OCI-LY1 (cell line): ENCODE data around the gene TMBIM4.
A peak's percentile ranks its signal among the peaks of the same experiment; 100 is the strongest.

Experiments
- H2AFZ ChIP-seq: fragments of 200-600 bp; sonication (generic), shearing (Covaris generic); 2 replicates; pipeline ENCODE4 v1.6.0; 2014; ENCODE audit warnings: antibody characterized with exemption, mild to moderate bottlenecking, low read length
- H3F3A ChIP-seq: fragments of 200-600 bp; sonication (generic), shearing (Covaris generic); 2 replicates; pipeline ENCODE4 v1.6.0; 2014; ENCODE audit warnings: mild to moderate bottlenecking, antibody characterized with exemption, low read length, moderate library complexity; ENCODE audit not compliant: insufficient read depth
- H3K27ac ChIP-seq: fragments of 200-600 bp; sonication (generic); 2 replicates; pipeline ENCODE4 v1.5.1; 2014; ENCODE audit warnings: low read length, mixed run types, mild to moderate bottlenecking, low read depth; ENCODE audit not compliant: poor library complexity, severe bottlenecking
- H3K27me3 ChIP-seq: fragments of 200-600 bp; sonication (generic); 2 replicates; pipeline ENCODE4 v1.6.0; 2014; ENCODE audit warnings: antibody characterized with exemption, mild to moderate bottlenecking, low read length, moderate library complexity; ENCODE audit not compliant: insufficient read depth
- H3K36me3 ChIP-seq: fragments of 200-600 bp; sonication (generic); 2 replicates; pipeline ENCODE4 v1.6.1; 2014; ENCODE audit warnings: mild to moderate bottlenecking, antibody characterized with exemption, low read length, moderate library complexity, mixed read lengths; ENCODE audit not compliant: insufficient read depth
- H3K4me1 ChIP-seq: fragments of 200-600 bp; sonication (generic); 2 replicates; pipeline ENCODE4 v1.5.1; 2014; ENCODE audit warnings: mild to moderate bottlenecking, low read length, moderate library complexity; ENCODE audit not compliant: insufficient read depth, severe bottlenecking
- H3K4me2 ChIP-seq: fragments of 200-600 bp; sonication (generic), shearing (Covaris generic); 2 replicates; pipeline ENCODE4 v1.6.1; 2014; ENCODE audit warnings: low read length
- H3K4me3 ChIP-seq: fragments of 200-600 bp; sonication (generic); 2 replicates; pipeline ENCODE4 v1.5.1; 2014; ENCODE audit warnings: low read length, low read depth, mild to moderate bottlenecking, mixed read lengths; ENCODE audit not compliant: poor library complexity, severe bottlenecking
- H3K79me2 ChIP-seq: fragments of 200-600 bp; shearing (Covaris generic); 2 replicates; pipeline ENCODE4 v1.6.1; 2016; ENCODE audit warnings: mixed run types, low read length, mixed read lengths; ENCODE audit not compliant: insufficient read depth
- H3K9ac ChIP-seq: fragments of 200-600 bp; sonication (generic), shearing (Covaris generic); 2 replicates; pipeline ENCODE4 v1.6.1; 2014; ENCODE audit warnings: mild to moderate bottlenecking, low read length, mixed read lengths
- H3K9me2 ChIP-seq: fragments of 200-600 bp; sonication (generic), shearing (Covaris generic); 2 replicates; pipeline ENCODE4 v1.6.1; 2014; ENCODE audit warnings: low read depth, mild to moderate bottlenecking, low read length, mixed read lengths
- H3K9me3 ChIP-seq: fragments of 200-600 bp; shearing (Covaris generic); 2 replicates; pipeline ENCODE4 v1.6.1; 2014; ENCODE audit warnings: low read length, mixed read lengths
- H4K20me1 ChIP-seq: fragments of 200-600 bp; sonication (generic), shearing (Covaris generic); 2 replicates; pipeline ENCODE4 v1.6.0; 2016; ENCODE audit warnings: mild to moderate bottlenecking, low read length; ENCODE audit not compliant: insufficient read depth
- EZH2 ChIP-seq: fragments of 200-600 bp; sonication (generic), shearing (Covaris generic); IDR thresholded peaks from 2 replicates; pipeline ENCODE4 v1.8.0; 2017; ENCODE audit warnings: borderline replicate concordance, mixed run types, mild to moderate bottlenecking, antibody characterized with exemption, low read length, moderate library complexity, mixed read lengths
- TF ChIP-seq, protein P1 (sequence below): fragments of 200-600 bp; sonication (generic), shearing (Covaris generic); IDR thresholded peaks from 2 replicates; pipeline ENCODE4 v1.5.1; 2017; ENCODE audit warnings: mild to moderate bottlenecking, antibody characterized with exemption, low read length, moderate library complexity, mixed read lengths

The TMBIM4 gene

DNA sequence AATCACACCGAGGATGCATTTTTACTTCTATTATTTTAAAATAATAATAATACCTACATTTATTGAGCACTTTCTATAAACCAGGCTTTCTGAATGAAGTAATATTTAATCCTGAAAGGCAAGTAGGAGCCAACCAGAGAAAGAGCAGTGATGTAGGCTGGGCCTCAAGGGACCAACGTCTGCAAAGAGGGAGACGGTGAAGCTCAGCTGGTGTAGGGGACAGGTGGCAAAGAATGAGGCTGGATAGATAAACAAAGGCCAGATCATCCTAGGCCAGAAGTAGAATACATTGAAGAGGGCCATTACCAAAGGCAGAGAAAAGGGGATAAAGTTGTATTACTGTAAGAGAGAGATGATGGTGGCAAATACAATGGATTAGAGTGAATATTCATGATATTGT lies 810 bp upstream of the TMBIM4 start:
- H3K36me3 ChIP-seq: peaks cover 27% of the 10 kb centered on the region
- no peak for TF ChIP-seq EZH2
- TF ChIP-seq, protein P1, sequence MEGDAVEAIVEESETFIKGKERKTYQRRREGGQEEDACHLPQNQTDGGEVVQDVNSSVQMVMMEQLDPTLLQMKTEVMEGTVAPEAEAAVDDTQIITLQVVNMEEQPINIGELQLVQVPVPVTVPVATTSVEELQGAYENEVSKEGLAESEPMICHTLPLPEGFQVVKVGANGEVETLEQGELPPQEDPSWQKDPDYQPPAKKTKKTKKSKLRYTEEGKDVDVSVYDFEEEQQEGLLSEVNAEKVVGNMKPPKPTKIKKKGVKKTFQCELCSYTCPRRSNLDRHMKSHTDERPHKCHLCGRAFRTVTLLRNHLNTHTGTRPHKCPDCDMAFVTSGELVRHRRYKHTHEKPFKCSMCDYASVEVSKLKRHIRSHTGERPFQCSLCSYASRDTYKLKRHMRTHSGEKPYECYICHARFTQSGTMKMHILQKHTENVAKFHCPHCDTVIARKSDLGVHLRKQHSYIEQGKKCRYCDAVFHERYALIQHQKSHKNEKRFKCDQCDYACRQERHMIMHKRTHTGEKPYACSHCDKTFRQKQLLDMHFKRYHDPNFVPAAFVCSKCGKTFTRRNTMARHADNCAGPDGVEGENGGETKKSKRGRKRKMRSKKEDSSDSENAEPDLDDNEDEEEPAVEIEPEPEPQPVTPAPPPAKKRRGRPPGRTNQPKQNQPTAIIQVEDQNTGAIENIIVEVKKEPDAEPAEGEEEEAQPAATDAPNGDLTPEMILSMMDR: no peak
- no peak overlapping the region for H2AFZ ChIP-seq
- 0 out of 2 replicates have a peak overlapping the region, but pooled peaks have one; percentile 79 for H3K9ac ChIP-seq
- peaks cover 32% of the 10 kb centered on the region for H3K79me2 ChIP-seq
- no peaks in the 10 kb centered on the region for H3K27me3 ChIP-seq
- no peaks in the 10 kb centered on the region for H3F3A ChIP-seq
- peak overlapping the region; percentile 78; the same call in 1 of the 2 replicates for H3K4me2 ChIP-seq
- H3K9me2 ChIP-seq: no peaks in the 10 kb centered on the region
- H3K27ac ChIP-seq: peak overlapping the region; percentile 91
- no peaks in the 10 kb centered on the region for H4K20me1 ChIP-seq
- peak overlapping the region; percentile 68 for H3K4me3 ChIP-seq
- H3K9me3 ChIP-seq: peaks cover 3% of the 10 kb centered on the region; the same call in 1 of the 2 replicates
- H3K4me1 ChIP-seq: peaks cover 11% of the 10 kb centered on the region

DNA sequence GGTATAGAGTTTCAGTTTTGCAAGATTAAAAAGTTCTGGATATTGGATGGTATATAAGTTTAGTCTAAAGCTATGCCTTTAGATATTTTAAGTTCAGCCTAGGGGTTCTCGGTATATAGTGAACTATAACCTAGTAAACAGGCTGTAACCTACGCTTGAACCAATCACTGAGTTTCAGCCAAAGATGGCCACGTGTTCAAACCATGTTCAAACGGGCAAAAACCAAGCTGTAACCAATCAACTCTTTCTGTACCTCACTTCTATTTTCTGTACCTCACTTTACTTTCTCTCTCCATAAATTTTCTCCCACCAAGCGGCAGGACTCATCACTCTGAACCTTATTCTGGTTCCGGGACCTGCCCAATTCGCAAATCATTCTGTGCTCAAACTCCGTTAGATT lies 1.4 kb downstream of the TMBIM4 start:
- Histone ChIP-seq H3K9me2 (no peaks in the 10 kb centered on the region), H3K79me2 (peaks cover 52% of the 10 kb centered on the region), H3K27ac (peak overlapping the region; percentile 91), H3K4me1 (peaks cover 11% of the 10 kb centered on the region), H3K9ac (peak overlapping the region; percentile 79), H3F3A (no peaks in the 10 kb centered on the region), H4K20me1 (no peaks in the 10 kb centered on the region), H2AFZ (no peak overlapping the region), H3K36me3 (peaks cover 48% of the 10 kb centered on the region), H3K4me3 (peak overlapping the region; percentile 68), H3K9me3 (peaks cover 21% of the 10 kb centered on the region), H3K27me3 (no peaks in the 10 kb centered on the region), H3K4me2 (peak overlapping the region; percentile 78)
- TF ChIP-seq EZH2: no peak

DNA sequence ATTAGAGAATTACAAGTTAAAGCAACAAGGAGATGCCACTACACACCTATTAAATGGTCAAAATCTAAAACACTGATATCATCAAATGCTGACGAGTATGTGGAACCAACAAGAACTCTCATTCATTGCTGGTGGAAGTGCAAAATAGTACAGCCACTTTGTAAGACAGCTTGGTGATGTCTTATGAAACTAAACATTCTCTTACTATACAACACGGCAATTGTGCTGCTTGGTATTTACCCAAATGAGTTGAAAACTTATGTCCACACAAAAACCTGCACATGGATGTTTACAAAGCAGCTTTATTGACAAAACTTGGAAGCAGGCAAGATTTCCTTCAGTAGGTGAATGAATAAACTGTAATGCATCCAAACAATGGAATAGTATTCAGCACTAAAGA lies 3.2 kb downstream of the TMBIM4 start:
- no peak overlapping the region for H2AFZ ChIP-seq

More for the DNA sequence above, 3.2 kb downstream of the TMBIM4 start:
- Histone ChIP-seq H3K36me3 (peaks cover 48% of the 10 kb centered on the region), H3K4me1 (peaks cover 11% of the 10 kb centered on the region), H3K9ac (no peak overlapping the region), H3F3A (no peaks in the 10 kb centered on the region), H3K27me3 (no peaks in the 10 kb centered on the region), H4K20me1 (no peaks in the 10 kb centered on the region), H3K9me3 (peaks cover 21% of the 10 kb centered on the region), H3K27ac (no peak overlapping the region), H3K4me2 (no peak overlapping the region), H3K4me3 (no peak overlapping the region), H3K79me2 (peaks cover 68% of the 10 kb centered on the region), H3K9me2 (no peaks in the 10 kb centered on the region)
- TF ChIP-seq, protein P1: no peak
- TF ChIP-seq EZH2: no peak
